Keratinocyte (primary cell): ENCODE measurements around the gene DRD2.

ENCODE experiments used
- EZH2 ChIP-seq: IDR thresholded peaks from one replicate; pipeline ENCODE4 v1.6.1; 2012; ENCODE audit warnings: inconsistent platforms, mild to moderate bottlenecking, low read length, moderate library complexity
- TF ChIP-seq, protein P1 (sequence below), 3 experiments: IDR thresholded peaks in 1 of 3; conservative IDR thresholded peaks in 1 of 3; optimal IDR thresholded peaks in 1 of 3; 2 replicates in 2 of 3; 3 replicates in 1 of 3; pipeline versions ENCODE3 to v1.5.1; 2011; ENCODE audit warnings: low read length in 3 of 3, mild to moderate bottlenecking in 3 of 3, moderate library complexity in 2 of 3, control low read depth in 1 of 3, inconsistent platforms in 1 of 3; ENCODE audit not compliant: insufficient read depth in 2 of 3; ENCODE audit errors: extremely low read depth in 1 of 3

DNA sequence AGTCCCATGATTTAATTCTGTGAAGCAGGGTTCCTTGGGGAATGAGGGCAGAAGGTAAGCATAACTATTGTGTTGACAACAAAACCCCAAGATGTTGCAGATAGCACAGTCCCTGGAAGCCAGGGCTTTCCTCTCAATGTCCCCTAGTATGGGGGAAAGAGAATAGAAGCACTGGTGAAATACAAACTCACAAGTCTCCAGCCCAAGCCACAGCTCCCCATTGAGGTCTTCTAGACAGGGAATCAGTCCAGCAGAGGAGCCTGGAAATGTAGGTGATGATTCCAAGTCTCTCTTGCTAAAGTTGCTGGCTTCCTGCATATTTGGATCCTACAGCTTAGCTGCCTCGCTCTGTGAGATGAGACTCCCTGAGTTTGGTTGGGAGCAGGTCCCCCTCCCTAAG lies 31.7 kb upstream of the DRD2 start:
- TF ChIP-seq, protein P1, sequence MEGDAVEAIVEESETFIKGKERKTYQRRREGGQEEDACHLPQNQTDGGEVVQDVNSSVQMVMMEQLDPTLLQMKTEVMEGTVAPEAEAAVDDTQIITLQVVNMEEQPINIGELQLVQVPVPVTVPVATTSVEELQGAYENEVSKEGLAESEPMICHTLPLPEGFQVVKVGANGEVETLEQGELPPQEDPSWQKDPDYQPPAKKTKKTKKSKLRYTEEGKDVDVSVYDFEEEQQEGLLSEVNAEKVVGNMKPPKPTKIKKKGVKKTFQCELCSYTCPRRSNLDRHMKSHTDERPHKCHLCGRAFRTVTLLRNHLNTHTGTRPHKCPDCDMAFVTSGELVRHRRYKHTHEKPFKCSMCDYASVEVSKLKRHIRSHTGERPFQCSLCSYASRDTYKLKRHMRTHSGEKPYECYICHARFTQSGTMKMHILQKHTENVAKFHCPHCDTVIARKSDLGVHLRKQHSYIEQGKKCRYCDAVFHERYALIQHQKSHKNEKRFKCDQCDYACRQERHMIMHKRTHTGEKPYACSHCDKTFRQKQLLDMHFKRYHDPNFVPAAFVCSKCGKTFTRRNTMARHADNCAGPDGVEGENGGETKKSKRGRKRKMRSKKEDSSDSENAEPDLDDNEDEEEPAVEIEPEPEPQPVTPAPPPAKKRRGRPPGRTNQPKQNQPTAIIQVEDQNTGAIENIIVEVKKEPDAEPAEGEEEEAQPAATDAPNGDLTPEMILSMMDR (optimal IDR thresholded peaks at IDR 0.05 in 1 of 3, IDR thresholded peaks at IDR 0.05 in 1 of 3, conservative IDR thresholded peaks at IDR 0.05 in 1 of 3; ENCODE audit: extremely low read depth in 1 of 3, insufficient read depth in 2 of 3, low read length in 3 of 3), result no peak
- TF ChIP-seq EZH2, result no peak
